ENCODE data around the gene CBLL1. TPM values are rescaled to one million over a fixed set of nuclear protein-coding genes. Genes with fewer than 3 reads are reported as not detected.

CBLL1 gene
- total and polyA plus RNA-seq, 2 of the 4 experiments (the other 2 are of a cell fraction) = 15.6 to 19.0 TPM

- H3K27ac ChIP-seq (ENCODE audit: insufficient read depth, low read length) = peak overlapping the region; percentile 88
- no peak overlapping the region for H2BK15ac ChIP-seq (ENCODE audit: low read depth, low read length)
- BruUV-seq (replicated peaks) = no TSS peak
- peaks cover 13 to 24% of the 10 kb centered on the region in 2 experiments for H3K79me1 ChIP-seq (ENCODE audit: low read depth in 1 of 2, low read length in 2 of 2)
- H3K4me2 ChIP-seq (ENCODE audit: low read depth, low read length) = peak overlapping the region; percentile 98
- in situ Hi-C loops (cut with MboI; ENCODE audit: low sequenced_read_pairs) (loop anchor here (10.0 to 25.0 kb wide), 2 partner anchors 130 to 393 kb away; partner anchors contain the start of gene LAMB4), intact Hi-C loops (cut with micrococcal nuclease) (loop anchor here (5.0 kb wide), 2 partner anchors 162 to 403 kb away; partner anchors contain the start of gene BCAP29), dilution Hi-C loops (cut with HindIII; ENCODE audit: low sequenced_read_pairs, unreplicated experiment) (no loop called here)
- H3K4me1 ChIP-seq (ENCODE audit: control insufficient read depth, insufficient read depth, low read length) = peaks cover 8% of the 10 kb centered on the region
- H3K56ac ChIP-seq (ENCODE audit: extremely low read depth, insufficient read depth, low read length) = peak overlapping the region; percentile 45
- H3K27me3 ChIP-seq (ENCODE audit: control insufficient read depth, insufficient read depth, low read length) = no peaks in the 10 kb centered on the region
- H3K23ac ChIP-seq (ENCODE audit: low read depth, low read length) = peak overlapping the region; percentile 80
- TF ChIP-seq USF2 (IDR thresholded peaks at IDR 0.05; ENCODE audit: low read depth, low read length) = no peak
- no peak for TF ChIP-seq ELK1 (IDR thresholded peaks at IDR 0.05; ENCODE audit: borderline replicate concordance, low read depth, low read length)
- TF ChIP-seq FOS (IDR thresholded peaks at IDR 0.05; ENCODE audit: low read depth, low read length) = no peak
- TF ChIP-seq MAZ (IDR thresholded peaks at IDR 0.05; ENCODE audit: borderline replicate concordance, low read depth, low read length) = no peak
- no peak for TF ChIP-seq CEBPB (IDR thresholded peaks at IDR 0.05; ENCODE audit: low read depth, low read length)
- no peak for TF ChIP-seq RAD21 (IDR thresholded peaks at IDR 0.05; ENCODE audit: low read length)
- no peak for TF ChIP-seq CTCF (conservative IDR thresholded peaks at IDR 0.05; ENCODE audit: low read depth, low read length)
- TF ChIP-seq MAFK (IDR thresholded peaks at IDR 0.05; ENCODE audit: low read depth, low read length) = no peak
- no peak for TF ChIP-seq NFE2L2 (IDR thresholded peaks at IDR 0.05; ENCODE audit: low read depth, low read length)
- TF ChIP-seq SMC3 (IDR thresholded peaks at IDR 0.05; ENCODE audit: low read depth, low read length) = no peak
- TF ChIP-seq BHLHE40 (IDR thresholded peaks at IDR 0.05; ENCODE audit: low read depth, low read length) = no peak
- no peak for TF ChIP-seq RFX5 (IDR thresholded peaks at IDR 0.05; ENCODE audit: low read depth, low read length)
- no peak for TF ChIP-seq POLR2A (IDR thresholded peaks at IDR 0.05; ENCODE audit: low read depth, low read length)
- no peak; the same call in 1 of the 2 replicates for TF ChIP-seq MXI1 (IDR thresholded peaks at IDR 0.05; ENCODE audit: borderline replicate concordance, low read depth, low read length)
- no peak for TF ChIP-seq CHD1 (IDR thresholded peaks at IDR 0.05; ENCODE audit: low read depth, low read length)
- TF ChIP-seq RCOR1 (IDR thresholded peaks at IDR 0.05; ENCODE audit: insufficient replicate concordance, low read length) = no peak
- peak overlapping the region; percentile 99 for H2AFZ ChIP-seq (replicated peaks; ENCODE audit: low read length, poor library complexity)
- DNase-seq (no peak), ATAC-seq (ENCODE audit: low read depth) (peak; percentile 24)
- H2BK5ac ChIP-seq (ENCODE audit: low read depth, low read length, poor library complexity, severe bottlenecking) = peak overlapping the region; percentile 83
- H2AK5ac ChIP-seq (ENCODE audit: low read depth, low read length) = peak overlapping the region; percentile 81; the same call in 1 of the 2 replicates
- peak overlapping the region; percentile 80; the same call in 1 of the 2 replicates for H3K14ac ChIP-seq (replicated peaks; ENCODE audit: low read depth, low read length)
- no peak overlapping the region for H2BK20ac ChIP-seq (ENCODE audit: low read depth, low read length)
- peaks cover 10% of the 10 kb centered on the region for H3K9me1 ChIP-seq (ENCODE audit: insufficient read depth, low read length)
- H3K9me3 ChIP-seq (ENCODE audit: control insufficient read depth, insufficient read depth, low read length) = no peaks in the 10 kb centered on the region
- peak overlapping the region; percentile 87 for H3K4me3 ChIP-seq (ENCODE audit: insufficient read depth, low read depth, low read length)
- WGBS, 2 experiments (ENCODE audit: extremely low coverage in 2 of 2, insufficient read length in 1 of 2) = 0% methylated on average over 2 of the region's 22 CpGs; no CpG with 5 or more reads in 1 of the 2 experiments
- H3K36me3 ChIP-seq (ENCODE audit: control insufficient read depth, insufficient read depth, low read length) = peaks cover 2% of the 10 kb centered on the region; the same call in 1 of the 2 replicates
- H3K4ac ChIP-seq (ENCODE audit: low read depth, low read length) = peak overlapping the region; percentile 87
- peak overlapping the region; percentile 99 for H2AK9ac ChIP-seq (replicated peaks; ENCODE audit: low read depth, low read length, poor library complexity)
- H4K8ac ChIP-seq (ENCODE audit: low read depth in 2 of 2, low read length in 2 of 2) = peak overlapping the region; percentile 96 to 98
- peak overlapping the region; percentile 91 for H3K9ac ChIP-seq (ENCODE audit: low read depth, low read length)
- peak overlapping the region; percentile 20; the same call in 1 of the 2 replicates for H3K18ac ChIP-seq (ENCODE audit: low read depth, low read length)
- ChIA-PET CTCF (no interaction called here), POLR2A (ENCODE audit: unreplicated experiment) (no interaction called here)
- peaks cover 29% of the 10 kb centered on the region; the same call in 1 of the 2 replicates for H4K20me1 ChIP-seq (ENCODE audit: insufficient read depth, low read length)
- H2BK120ac ChIP-seq (ENCODE audit: low read depth, low read length) = no peak overlapping the region
- H4K5ac ChIP-seq (ENCODE audit: low read depth, low read length) = peak overlapping the region; percentile 47
- H4K91ac ChIP-seq (ENCODE audit: insufficient read depth, low read depth, low read length) = peak overlapping the region; percentile 59
Measured at GRCh38 chr7:107744345-107744750, 406 bp downstream of the CBLL1 start.

All from IMR-90 (cell line).